MM.1S (cell line): ENCODE results near the gene C1orf21.

Source experiments
- DNase-seq: peaks from one replicate; pipeline ENCODE4 v3.0.0-alpha.2; 2015
- H2AFZ ChIP-seq: fragments of 300-600 bp; sonication (generic); 2 replicates; pipeline ENCODE4 v1.6.0; 2016; ENCODE audit warnings: antibody characterized with exemption, low read length
- H3F3A ChIP-seq: fragments of 300-600 bp; sonication (generic); 2 replicates; pipeline ENCODE4 v1.6.1; 2016; ENCODE audit warnings: mild to moderate bottlenecking, antibody characterized with exemption, low read length, moderate library complexity, mixed read lengths; ENCODE audit not compliant: insufficient read depth
- H3K27ac ChIP-seq: fragments of 300-600 bp; sonication (generic); 2 replicates; pipeline ENCODE4 v1.5.1; 2016; ENCODE audit warnings: mild to moderate bottlenecking, low read length
- H3K27me3 ChIP-seq: fragments of 300-600 bp; sonication (generic); replicated peaks from 2 replicates; pipeline ENCODE4 v1.6.0; 2016; ENCODE audit warnings: low read length; ENCODE audit not compliant: insufficient read depth
- H3K36me3 ChIP-seq: fragments of 300-600 bp; sonication (generic); replicated peaks from 2 replicates; pipeline ENCODE4 v1.6.1; 2016; ENCODE audit warnings: mild to moderate bottlenecking, low read length, mixed read lengths; ENCODE audit not compliant: insufficient read depth
- H3K4me1 ChIP-seq: fragments of 300-600 bp; sonication (generic); 2 replicates; pipeline ENCODE4 v1.6.1; 2016; ENCODE audit warnings: low read length, mixed read lengths
- H3K4me2 ChIP-seq: fragments of 300-600 bp; sonication (generic); 2 replicates; pipeline ENCODE4 v1.6.0; 2016; ENCODE audit warnings: low read depth, low read length
- H3K4me3 ChIP-seq: fragments of 300-600 bp; sonication (generic); 2 replicates; pipeline ENCODE4 v1.5.1; 2016; ENCODE audit warnings: low read length, mixed read lengths
- H3K79me2 ChIP-seq: fragments of 300-600 bp; sonication (generic); 2 replicates; pipeline ENCODE4 v1.6.1; 2016; ENCODE audit warnings: mixed run types, low read length, mixed read lengths
- H3K9ac ChIP-seq: fragments of 300-600 bp; sonication (generic); 2 replicates; pipeline ENCODE4 v1.6.1; 2016; ENCODE audit warnings: low read length, mixed read lengths
- H3K9me2 ChIP-seq: fragments of 300-600 bp; sonication (generic); replicated peaks from 2 replicates; pipeline ENCODE4 v1.6.1; 2016; ENCODE audit warnings: mild to moderate bottlenecking, low read length, mixed read lengths; ENCODE audit not compliant: insufficient read depth
- H3K9me3 ChIP-seq: fragments of 300-600 bp; sonication (generic); replicated peaks from 2 replicates; pipeline ENCODE4 v1.6.1; 2016; ENCODE audit warnings: mild to moderate bottlenecking, low read length, mixed read lengths; ENCODE audit not compliant: insufficient read depth
- H4K20me1 ChIP-seq: fragments of 300-600 bp; sonication (generic); 2 replicates; pipeline ENCODE4 v1.6.1; 2016; ENCODE audit warnings: mild to moderate bottlenecking, low read length, moderate library complexity, mixed read lengths; ENCODE audit not compliant: insufficient read depth
- CTCF ChIP-seq: fragments of 300-600 bp; sonication (generic); IDR thresholded peaks from 2 replicates; pipeline ENCODE4 v1.5.1; 2016; ENCODE audit warnings: antibody characterized with exemption, low read length, mixed read lengths
- EZH2 ChIP-seq: fragments of 300-600 bp; sonication (generic); optimal IDR thresholded peaks from 2 replicates; pipeline ENCODE3; 2017; ENCODE audit warnings: low read depth, mild to moderate bottlenecking, antibody characterized with exemption, low read length, mixed read lengths
- EZH2phosphoT487 ChIP-seq: fragments of 300-600 bp; sonication (generic); IDR thresholded peaks from 2 replicates; pipeline ENCODE4 v1.6.1; 2018; ENCODE audit warnings: antibody characterized with exemption, low read length

The C1orf21 gene

GRCh38 chr1:184534690-184535089, 147.9 kb downstream of the C1orf21 start:
- H3K4me1 ChIP-seq: peaks cover 23% of the 10 kb centered on the region
- H3K9me3 ChIP-seq: no peaks in the 10 kb centered on the region
- no peaks in the 10 kb centered on the region for H4K20me1 ChIP-seq
- H3K9ac ChIP-seq: no peak overlapping the region
- TF ChIP-seq EZH2: no peak
- no peak for TF ChIP-seq EZH2phosphoT487
- no peak for TF ChIP-seq CTCF
- 0 out of 2 replicates have a peak, but pooled peaks cover 3% of the 10 kb centered on the region for H3K79me2 ChIP-seq
- H3K4me3 ChIP-seq: no peak overlapping the region
- no peaks in the 10 kb centered on the region for H3K36me3 ChIP-seq
- H3K27ac ChIP-seq: no peak overlapping the region
- H2AFZ ChIP-seq: no peak overlapping the region
- no peaks in the 10 kb centered on the region for H3F3A ChIP-seq
- H3K4me2 ChIP-seq: no peak overlapping the region
- H3K27me3 ChIP-seq: no peaks in the 10 kb centered on the region
- no peaks in the 10 kb centered on the region for H3K9me2 ChIP-seq
- no peak for DNase-seq

- no peak for DNase-seq
- H4K20me1 ChIP-seq: no peaks in the 10 kb centered on the region
- no peaks in the 10 kb centered on the region for H3F3A ChIP-seq
- no peak overlapping the region for H3K4me3 ChIP-seq
- TF ChIP-seq EZH2 (no peak), CTCF (no peak), EZH2phosphoT487 (no peak)
- H3K9me3 ChIP-seq: no peaks in the 10 kb centered on the region
- H3K27me3 ChIP-seq: no peaks in the 10 kb centered on the region
- no peaks in the 10 kb centered on the region for H3K9me2 ChIP-seq
- H3K27ac ChIP-seq: no peak overlapping the region
- H3K9ac ChIP-seq: no peak overlapping the region
- no peak overlapping the region for H3K4me2 ChIP-seq
- no peaks in the 10 kb centered on the region for H3K36me3 ChIP-seq
- no peak overlapping the region for H2AFZ ChIP-seq
- H3K4me1 ChIP-seq: peaks cover 23% of the 10 kb centered on the region
- 0 out of 2 replicates have a peak, but pooled peaks cover 3% of the 10 kb centered on the region for H3K79me2 ChIP-seq
Observed at GRCh38 chr1:184535191-184535970, 148.6 kb downstream of the C1orf21 start.

- no peak overlapping the region for H3K4me2 ChIP-seq
- no peaks in the 10 kb centered on the region for H3K36me3 ChIP-seq
- no peaks in the 10 kb centered on the region for H3F3A ChIP-seq
- no peak overlapping the region for H3K9ac ChIP-seq
- H4K20me1 ChIP-seq: no peaks in the 10 kb centered on the region
- no peak overlapping the region for H2AFZ ChIP-seq
- H3K9me3 ChIP-seq: no peaks in the 10 kb centered on the region
- no peak overlapping the region for H3K27ac ChIP-seq
- no peak for TF ChIP-seq CTCF
- TF ChIP-seq EZH2phosphoT487: no peak
- no peak for TF ChIP-seq EZH2
- H3K9me2 ChIP-seq: no peaks in the 10 kb centered on the region
- H3K4me1 ChIP-seq: peaks cover 19% of the 10 kb centered on the region
- H3K27me3 ChIP-seq: no peaks in the 10 kb centered on the region
- no peak for DNase-seq
- H3K4me3 ChIP-seq: no peak overlapping the region
- H3K79me2 ChIP-seq: 0 out of 2 replicates have a peak, but pooled peaks cover 3% of the 10 kb centered on the region
Observed at GRCh38 chr1:184536246-184536985, 149.6 kb downstream of the C1orf21 start.
